ENCODE results near the gene FRMD4B.

Gene FRMD4B

DNA sequence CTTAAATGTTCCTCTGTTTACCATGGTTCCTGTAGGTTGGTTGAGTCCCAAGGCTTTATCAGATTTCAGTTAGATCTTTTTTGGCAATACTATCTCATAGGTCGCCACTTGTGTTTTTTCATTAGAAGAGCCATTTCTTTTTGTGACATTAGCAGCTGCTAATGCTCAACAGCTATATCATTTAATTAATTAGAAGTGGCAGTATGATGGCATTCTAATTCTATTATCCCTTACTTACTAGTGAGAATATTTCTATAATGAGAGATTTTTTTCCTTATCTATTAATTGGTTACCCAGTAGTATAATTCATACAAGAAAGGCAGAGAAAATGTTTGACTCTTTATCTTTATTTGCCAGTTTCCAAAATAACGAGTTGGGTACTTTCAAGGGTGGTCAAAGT, 25.2 kb downstream of the FRMD4B start:
- Histone ChIP-seq H3K4me3 (ENCODE audit: low read depth, low read length, poor library complexity, severe bottlenecking) (no peak overlapping the region), H2AFZ (ENCODE audit: low read length) (no peak overlapping the region), H3K9me3 (ENCODE audit: low read length) (no peaks in the 10 kb centered on the region), H3F3A (ENCODE audit: insufficient read depth, low read length) (no peaks in the 10 kb centered on the region), H3K27ac (ENCODE audit: low read depth, low read length, poor library complexity, severe bottlenecking) (no peak overlapping the region), H3K79me2 (ENCODE audit: insufficient read depth, low read length) (no peaks in the 10 kb centered on the region), H3K9me2 (ENCODE audit: low read depth, low read length) (no peaks in the 10 kb centered on the region), H3K27me3 (ENCODE audit: insufficient read depth, low read length) (no peaks in the 10 kb centered on the region), H3K4me1 (ENCODE audit: insufficient read depth, low read length, severe bottlenecking) (no peaks in the 10 kb centered on the region), H3K9ac (ENCODE audit: low read length) (no peak overlapping the region), H3K4me2 (ENCODE audit: low read length) (no peak overlapping the region), H3K36me3 (ENCODE audit: insufficient read depth, low read length) (no peaks in the 10 kb centered on the region), H4K20me1 (ENCODE audit: insufficient read depth, low read length) (no peaks in the 10 kb centered on the region)
- no peak for TF ChIP-seq EZH2 (IDR thresholded peaks at IDR 0.05; ENCODE audit: borderline replicate concordance, low read length)
- TF ChIP-seq CTCF (IDR thresholded peaks at IDR 0.05; ENCODE audit: low read length) = no peak

DNA sequence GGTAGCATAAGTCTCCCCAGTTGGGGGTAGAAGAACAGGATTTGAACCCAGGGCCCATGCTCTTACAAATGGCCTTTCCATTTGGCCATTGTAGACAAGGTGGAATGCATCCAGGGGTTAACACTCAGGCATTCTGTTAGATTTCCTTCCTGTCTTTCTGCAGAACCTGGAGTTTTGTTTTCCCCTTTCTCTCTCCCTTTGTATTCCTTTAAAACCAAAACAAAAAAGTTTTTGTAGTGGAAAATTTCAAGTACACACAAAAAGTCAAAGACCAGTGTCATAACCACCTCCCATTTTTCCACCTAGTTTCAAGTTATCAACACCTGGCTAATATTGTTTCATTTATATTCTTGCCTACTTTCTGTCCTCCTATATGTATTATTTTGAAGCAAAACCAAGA, 26.0 kb downstream of the FRMD4B start:
- TF ChIP-seq EZH2 (IDR thresholded peaks at IDR 0.05; ENCODE audit: borderline replicate concordance, low read length) (no peak), CTCF (IDR thresholded peaks at IDR 0.05; ENCODE audit: low read length) (no peak)
- Histone ChIP-seq H3K9me2 (ENCODE audit: low read depth, low read length) (no peaks in the 10 kb centered on the region), H3K4me3 (ENCODE audit: low read depth, low read length, poor library complexity, severe bottlenecking) (no peak overlapping the region), H3K4me1 (ENCODE audit: insufficient read depth, low read length, severe bottlenecking) (no peaks in the 10 kb centered on the region), H2AFZ (ENCODE audit: low read length) (no peak overlapping the region), H4K20me1 (ENCODE audit: insufficient read depth, low read length) (no peaks in the 10 kb centered on the region), H3K27me3 (ENCODE audit: insufficient read depth, low read length) (no peaks in the 10 kb centered on the region), H3K9ac (ENCODE audit: low read length) (no peak overlapping the region), H3K79me2 (ENCODE audit: insufficient read depth, low read length) (no peaks in the 10 kb centered on the region), H3F3A (ENCODE audit: insufficient read depth, low read length) (no peaks in the 10 kb centered on the region), H3K27ac (ENCODE audit: low read depth, low read length, poor library complexity, severe bottlenecking) (no peak overlapping the region), H3K9me3 (ENCODE audit: low read length) (no peaks in the 10 kb centered on the region), H3K4me2 (ENCODE audit: low read length) (no peak overlapping the region), H3K36me3 (ENCODE audit: insufficient read depth, low read length) (no peaks in the 10 kb centered on the region)

- no peak overlapping the region for H3K4me3 ChIP-seq (ENCODE audit: low read depth, low read length, poor library complexity, severe bottlenecking)
- no peaks in the 10 kb centered on the region for H3K36me3 ChIP-seq (ENCODE audit: insufficient read depth, low read length)
- no peak overlapping the region for H3K4me2 ChIP-seq (ENCODE audit: low read length)
- no peak overlapping the region for H2AFZ ChIP-seq (ENCODE audit: low read length)
- no peaks in the 10 kb centered on the region for H3K79me2 ChIP-seq (ENCODE audit: insufficient read depth, low read length)
- H3K4me1 ChIP-seq (ENCODE audit: insufficient read depth, low read length, severe bottlenecking) = no peaks in the 10 kb centered on the region
- no peaks in the 10 kb centered on the region for H3K9me3 ChIP-seq (ENCODE audit: low read length)
- no peaks in the 10 kb centered on the region for H3F3A ChIP-seq (ENCODE audit: insufficient read depth, low read length)
- no peaks in the 10 kb centered on the region for H4K20me1 ChIP-seq (ENCODE audit: insufficient read depth, low read length)
- H3K27ac ChIP-seq (ENCODE audit: low read depth, low read length, poor library complexity, severe bottlenecking) = no peak overlapping the region
- no peak overlapping the region for H3K9ac ChIP-seq (ENCODE audit: low read length)
- no peak for TF ChIP-seq EZH2 (IDR thresholded peaks at IDR 0.05; ENCODE audit: borderline replicate concordance, low read length)
- no peak for TF ChIP-seq CTCF (IDR thresholded peaks at IDR 0.05; ENCODE audit: low read length)
- no peaks in the 10 kb centered on the region for H3K27me3 ChIP-seq (ENCODE audit: insufficient read depth, low read length)
- no peaks in the 10 kb centered on the region for H3K9me2 ChIP-seq (ENCODE audit: low read depth, low read length)
Observed at GRCh38 chr3:69359339-69359893, 26.5 kb downstream of the FRMD4B start.

All from OCI-LY1 (cell line).